Breast epithelium (tissue), 3 donors: ENCODE measurements around the gene ITPR1.

Source experiments
- POLR2A ChIP-seq: fragments of 450-650 bp; IDR thresholded peaks from one replicate; pipeline ENCODE4 v1.6.1; 2016; ENCODE audit warnings: antibody characterized with exemption, mild to moderate bottlenecking, moderate library complexity
- POLR2AphosphoS5 ChIP-seq, 3 donors: sonication (generic); formaldehyde crosslinking; IDR thresholded peaks; one replicate each; pipeline ENCODE4 v1.6.1; 2017; ENCODE audit warnings: antibody characterized with exemption in 3 of 3
- TF ChIP-seq, protein P1 (sequence below), 3 donors: fragments of 450-650 bp; IDR thresholded peaks; one replicate each; pipeline ENCODE4 v1.5.1; 2016 to 2017; ENCODE audit warnings: antibody characterized with exemption in 3 of 3, mild to moderate bottlenecking in 3 of 3, moderate library complexity in 3 of 3

DNA sequence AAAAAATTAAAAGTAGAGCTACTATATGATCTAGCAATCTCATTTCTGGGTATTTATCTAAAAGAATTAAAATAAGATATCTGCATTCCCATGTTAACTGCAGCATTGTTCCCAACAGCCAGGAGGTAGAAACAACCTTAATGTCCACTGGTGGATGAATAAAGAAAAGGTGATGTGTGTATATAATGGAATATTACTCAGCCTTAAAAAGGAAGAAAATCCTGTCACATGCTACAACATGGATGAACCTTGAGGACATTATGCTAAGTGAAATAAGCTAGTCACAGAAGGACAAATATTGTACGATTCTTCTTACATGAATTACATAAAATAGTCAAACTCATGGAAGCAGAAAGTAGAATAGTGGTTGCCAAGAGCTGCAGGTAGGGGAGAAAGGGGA is 366.6 kb downstream of the ITPR1 start:
- no peak for TF ChIP-seq POLR2A
- TF ChIP-seq, protein P1, sequence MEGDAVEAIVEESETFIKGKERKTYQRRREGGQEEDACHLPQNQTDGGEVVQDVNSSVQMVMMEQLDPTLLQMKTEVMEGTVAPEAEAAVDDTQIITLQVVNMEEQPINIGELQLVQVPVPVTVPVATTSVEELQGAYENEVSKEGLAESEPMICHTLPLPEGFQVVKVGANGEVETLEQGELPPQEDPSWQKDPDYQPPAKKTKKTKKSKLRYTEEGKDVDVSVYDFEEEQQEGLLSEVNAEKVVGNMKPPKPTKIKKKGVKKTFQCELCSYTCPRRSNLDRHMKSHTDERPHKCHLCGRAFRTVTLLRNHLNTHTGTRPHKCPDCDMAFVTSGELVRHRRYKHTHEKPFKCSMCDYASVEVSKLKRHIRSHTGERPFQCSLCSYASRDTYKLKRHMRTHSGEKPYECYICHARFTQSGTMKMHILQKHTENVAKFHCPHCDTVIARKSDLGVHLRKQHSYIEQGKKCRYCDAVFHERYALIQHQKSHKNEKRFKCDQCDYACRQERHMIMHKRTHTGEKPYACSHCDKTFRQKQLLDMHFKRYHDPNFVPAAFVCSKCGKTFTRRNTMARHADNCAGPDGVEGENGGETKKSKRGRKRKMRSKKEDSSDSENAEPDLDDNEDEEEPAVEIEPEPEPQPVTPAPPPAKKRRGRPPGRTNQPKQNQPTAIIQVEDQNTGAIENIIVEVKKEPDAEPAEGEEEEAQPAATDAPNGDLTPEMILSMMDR (IDR thresholded peaks at IDR 0.05), result no peak
- no peak for TF ChIP-seq POLR2AphosphoS5 (IDR thresholded peaks at IDR 0.05)
